Activated CD8-positive, alpha-beta memory T cell treated with anti-CD3 and anti-CD28 coated beads, Interleukin-2, amount 10 ng/mL, durations not matched to agents 7 days and 5 days (primary cell): ENCODE measurements around the gene ATP8B3. TPM values are rescaled to one million over a fixed set of nuclear protein-coding genes. Genes with fewer than 3 reads are reported as not detected.
A peak's percentile ranks its signal among the peaks of the same experiment; 100 is the strongest.

Experiments
- ATAC-seq: fragments of 150-1000 bp; cut with Tn5 transposase; one replicate; pipeline ENCODE4 v1.10.0; 2021; ENCODE audit warnings: moderate library complexity
- CTCF ChIA-PET: fragments of 350-600 bp; sonication (Branson Sonifier 250); formaldehyde crosslinking; loops from one replicate; lab custom pipeline; 2021; ENCODE audit warnings: antibody characterized with exemption; lab: Charles Lee
- DNase-seq: peaks from one replicate; pipeline ENCODE4 v3.0.0-alpha.2; 2020
- H3K27ac Mint-ChIP-seq: one replicate; pipeline ENCODE4 v1.8.0; 2021; ENCODE audit warnings: mild to moderate bottlenecking, mixed read lengths
- H3K27me3 Mint-ChIP-seq: one replicate; pipeline ENCODE4 v1.8.0; 2021; ENCODE audit warnings: mixed read lengths
- H3K36me3 Mint-ChIP-seq: one replicate; pipeline ENCODE4 v1.8.0; 2021; ENCODE audit warnings: mild to moderate bottlenecking, mixed read lengths
- H3K4me1 Mint-ChIP-seq: one replicate; pipeline ENCODE4 v1.8.0; 2021; ENCODE audit warnings: mixed read lengths
- H3K4me3 Mint-ChIP-seq: one replicate; pipeline ENCODE4 v1.8.0; 2021; ENCODE audit warnings: mild to moderate bottlenecking, moderate library complexity, mixed read lengths
- H3K9me3 Mint-ChIP-seq: one replicate; pipeline ENCODE4 v1.8.0; 2022; ENCODE audit warnings: low read depth, mixed read lengths
- total RNA-seq, 2 experiments: library from RNA; stranded (reverse); gene quantifications; one replicate each; pipeline ENCODE4 v1.2.3, GENCODE V29; 2021

ATP8B3 gene
- total RNA-seq, 2 experiments from 2014 or later = 7.3 to 21.8 TPM

- ATAC-seq (no peak), DNase-seq (no peak)
- H3K27me3 Mint-ChIP-seq = no peaks in the 10 kb centered on the region
- no peaks in the 10 kb centered on the region for H3K9me3 Mint-ChIP-seq
- H3K4me1 Mint-ChIP-seq = no peaks in the 10 kb centered on the region
- H3K27ac Mint-ChIP-seq = no peak overlapping the region
- H3K36me3 Mint-ChIP-seq = no peaks in the 10 kb centered on the region
- CTCF ChIA-PET = interaction anchor here (0.9 to 5.6 kb wide), 13 partner anchors 8 to 246 kb away, joined by 3 to 42 read pairs (median 5); no protein-coding TSS in a partner anchor
- H3K4me3 Mint-ChIP-seq = no peak overlapping the region
Measured at GRCh38 chr19:1836458-1837221, 24.6 kb upstream of the ATP8B3 start.

- no peak overlapping the region for H3K4me3 Mint-ChIP-seq
- DNase-seq (no peak), ATAC-seq (no peak)
- H3K27me3 Mint-ChIP-seq = no peaks in the 10 kb centered on the region
- H3K27ac Mint-ChIP-seq = no peak overlapping the region
- no peaks in the 10 kb centered on the region for H3K9me3 Mint-ChIP-seq
- H3K4me1 Mint-ChIP-seq = no peaks in the 10 kb centered on the region
- CTCF ChIA-PET = interaction anchor here (1.0 kb wide), 1 partner anchor 22 kb away, joined by 3 read pairs; the partner anchor contains the start of gene ATP8B3
- H3K36me3 Mint-ChIP-seq = peaks cover 2% of the 10 kb centered on the region
Measured at GRCh38 chr19:1833540-1833939, 21.5 kb upstream of the ATP8B3 start.

- H3K4me3 Mint-ChIP-seq = no peak overlapping the region
- H3K9me3 Mint-ChIP-seq = no peaks in the 10 kb centered on the region
- CTCF ChIA-PET = no interaction called here
- DNase-seq (no peak), ATAC-seq (no peak)
- no peak overlapping the region for H3K27ac Mint-ChIP-seq
- H3K27me3 Mint-ChIP-seq = no peaks in the 10 kb centered on the region
- no peaks in the 10 kb centered on the region for H3K4me1 Mint-ChIP-seq
- peaks cover 2% of the 10 kb centered on the region for H3K36me3 Mint-ChIP-seq
Measured at GRCh38 chr19:1832046-1832663, 20.1 kb upstream of the ATP8B3 start.

GRCh38 chr19:1830978-1831377 is 18.9 kb upstream of the ATP8B3 start:
- Mint-ChIP-seq H3K27me3 (no peaks in the 10 kb centered on the region), H3K4me3 (no peak overlapping the region), H3K27ac (no peak overlapping the region), H3K36me3 (peaks cover 2% of the 10 kb centered on the region), H3K9me3 (no peaks in the 10 kb centered on the region), H3K4me1 (no peaks in the 10 kb centered on the region)
- CTCF ChIA-PET = interaction anchor here (1.9 kb wide), 1 partner anchor 10 kb away, joined by 5 read pairs; no protein-coding TSS in a partner anchor
- ATAC-seq (no peak), DNase-seq (no peak)

- peaks cover 4% of the 10 kb centered on the region for H3K36me3 Mint-ChIP-seq
- no peak overlapping the region for H3K27ac Mint-ChIP-seq
- CTCF ChIA-PET = interaction anchor here (1.9 to 3.4 kb wide), 2 partner anchors 8 to 10 kb away, joined by 5 to 18 read pairs; no protein-coding TSS in a partner anchor
- H3K27me3 Mint-ChIP-seq = no peaks in the 10 kb centered on the region
- H3K9me3 Mint-ChIP-seq = no peaks in the 10 kb centered on the region
- DNase-seq (no peak), ATAC-seq (no peak)
- no peak overlapping the region for H3K4me3 Mint-ChIP-seq
- no peaks in the 10 kb centered on the region for H3K4me1 Mint-ChIP-seq
Measured at GRCh38 chr19:1830568-1830967, 18.5 kb upstream of the ATP8B3 start.

GRCh38 chr19:1829958-1830357 is 17.9 kb upstream of the ATP8B3 start:
- CTCF ChIA-PET = interaction anchor here (1.9 to 3.4 kb wide), 3 partner anchors 8 to 19 kb away, joined by 4 to 18 read pairs (median 5); no protein-coding TSS in a partner anchor
- Mint-ChIP-seq H3K36me3 (peaks cover 4% of the 10 kb centered on the region), H3K4me1 (no peaks in the 10 kb centered on the region)

GRCh38 chr19:1828279-1829238 is 16.5 kb upstream of the ATP8B3 start:
- no peak for ATAC-seq
- no peak overlapping the region for H3K4me3 Mint-ChIP-seq

More at GRCh38 chr19:1829958-1830357, 17.9 kb upstream of the ATP8B3 start:
- Mint-ChIP-seq H3K9me3 (no peaks in the 10 kb centered on the region), H3K27ac (no peak overlapping the region), H3K27me3 (no peaks in the 10 kb centered on the region), H3K4me3 (no peak overlapping the region)
- ATAC-seq (no peak), DNase-seq (no peak)

GRCh38 chr19:1827566-1828278 is 15.6 kb upstream of the ATP8B3 start:
- H3K27me3 Mint-ChIP-seq = no peaks in the 10 kb centered on the region
- no peak for ATAC-seq
- CTCF ChIA-PET = interaction anchor here (1.2 to 3.8 kb wide), 6 partner anchors 10 to 281 kb away, joined by 3 to 32 read pairs (median 11); no protein-coding TSS in a partner anchor
- H3K36me3 Mint-ChIP-seq = peaks cover 4% of the 10 kb centered on the region
- no peaks in the 10 kb centered on the region for H3K9me3 Mint-ChIP-seq
- H3K27ac Mint-ChIP-seq = no peak overlapping the region
- H3K4me3 Mint-ChIP-seq = no peak overlapping the region
- no peaks in the 10 kb centered on the region for H3K4me1 Mint-ChIP-seq
- DNase-seq = no peak

More at GRCh38 chr19:1828279-1829238, 16.5 kb upstream of the ATP8B3 start:
- Mint-ChIP-seq H3K27me3 (no peaks in the 10 kb centered on the region), H3K9me3 (no peaks in the 10 kb centered on the region), H3K36me3 (peaks cover 4% of the 10 kb centered on the region), H3K27ac (no peak overlapping the region), H3K4me1 (no peaks in the 10 kb centered on the region)
- CTCF ChIA-PET = interaction anchor here (0.6 to 3.4 kb wide), 6 partner anchors 10 to 282 kb away, joined by 3 to 18 read pairs (median 4); no protein-coding TSS in a partner anchor
- no peak for DNase-seq

- Mint-ChIP-seq H3K9me3 (no peaks in the 10 kb centered on the region), H3K36me3 (peaks cover 4% of the 10 kb centered on the region), H3K27ac (no peak overlapping the region), H3K4me3 (no peak overlapping the region), H3K4me1 (no peaks in the 10 kb centered on the region), H3K27me3 (no peaks in the 10 kb centered on the region)
- CTCF ChIA-PET = interaction anchor here (0.5 to 3.8 kb wide), 25 partner anchors 11 to 761 kb away, joined by 3 to 42 read pairs (median 6); partner anchors contain the start of gene ATP8B3
- ATAC-seq (no peak), DNase-seq (no peak)
Measured at GRCh38 chr19:1826557-1827521, 14.8 kb upstream of the ATP8B3 start.

- CTCF ChIA-PET = interaction anchor here (0.5 to 3.8 kb wide), 32 partner anchors 12 to 1863 kb away, joined by 3 to 42 read pairs (median 4); partner anchors contain the start of genes ATP8B3 and REEP6
- H3K27ac Mint-ChIP-seq = no peak overlapping the region
- H3K36me3 Mint-ChIP-seq = peaks cover 6% of the 10 kb centered on the region
Measured at GRCh38 chr19:1825909-1826556, 14.0 kb upstream of the ATP8B3 start.

GRCh38 chr19:1824252-1824622 is 12.2 kb upstream of the ATP8B3 start:
- Mint-ChIP-seq H3K4me1 (no peaks in the 10 kb centered on the region), H3K27ac (no peak overlapping the region), H3K36me3 (peaks cover 8% of the 10 kb centered on the region), H3K4me3 (no peak overlapping the region), H3K9me3 (no peaks in the 10 kb centered on the region), H3K27me3 (no peaks in the 10 kb centered on the region)
- DNase-seq = no peak
- no peak for ATAC-seq
- CTCF ChIA-PET = interaction anchor here (1.2 to 3.8 kb wide), 4 partner anchors 10 to 278 kb away, joined by 3 to 32 read pairs (median 5); no protein-coding TSS in a partner anchor

More at GRCh38 chr19:1825909-1826556, 14.0 kb upstream of the ATP8B3 start:
- Mint-ChIP-seq H3K4me1 (no peaks in the 10 kb centered on the region), H3K27me3 (no peaks in the 10 kb centered on the region), H3K4me3 (no peak overlapping the region), H3K9me3 (no peaks in the 10 kb centered on the region)
- ATAC-seq (peak; percentile 87), DNase-seq (peak; percentile 81)
